GM18499 (cell line): Measurements from ENCODE around the gene AIFM3.
A peak's percentile ranks its signal among the peaks of the same experiment; 100 is the strongest.
"Not testable (repeated sequence)": the region's sequence is repeated elsewhere in the genome, so short reads cannot be mapped to it uniquely, and the experiment has no call there.

Source experiments
- ATAC-seq: cut with Tn5 transposase; IDR thresholded peaks from one replicate; pipeline ENCODE4 v1.9.1; 2021; ENCODE audit warnings: moderate number of reproducible peaks; ENCODE audit not compliant: insufficient read depth, unreplicated experiment

Gene AIFM3

DNA sequence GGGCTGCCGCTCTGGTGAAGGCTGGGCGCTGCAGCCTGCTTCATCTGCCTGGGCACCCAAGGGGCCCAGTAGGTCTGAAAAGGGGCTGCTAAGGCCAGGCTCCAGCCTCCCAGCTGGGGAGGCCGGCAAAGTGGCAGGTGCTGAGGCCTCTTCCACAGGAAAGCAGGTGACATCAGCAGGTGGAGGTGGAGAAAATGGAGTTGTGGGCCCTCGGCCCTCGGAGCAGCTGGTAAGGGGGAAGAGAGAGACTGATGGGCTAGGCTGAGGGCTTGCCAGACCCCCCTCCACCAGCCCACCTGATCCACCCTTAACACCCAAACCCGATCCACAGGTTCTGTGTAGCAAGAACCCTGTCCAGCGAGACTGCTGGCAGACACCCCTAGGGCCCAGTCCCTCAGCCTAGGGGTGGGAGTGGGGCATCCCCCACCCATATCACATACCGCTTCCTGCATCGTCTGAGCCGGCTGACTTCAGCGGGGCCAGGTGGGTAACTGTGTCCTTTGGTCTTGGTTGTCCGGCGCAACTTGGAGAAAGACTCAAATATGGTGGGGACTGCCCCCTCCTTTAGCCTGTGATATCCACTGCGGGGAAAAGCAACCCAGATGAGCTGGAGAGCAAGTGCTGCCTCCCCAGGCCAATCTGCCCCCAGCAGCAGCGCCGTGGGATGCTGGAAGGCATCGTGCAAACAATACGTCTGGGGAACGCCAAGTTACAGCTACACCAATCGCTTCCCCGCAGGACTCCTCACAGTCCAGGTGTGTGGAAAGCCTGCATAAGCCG, 33.3 kb downstream of the AIFM3 start:
- ATAC-seq = no peak

DNA sequence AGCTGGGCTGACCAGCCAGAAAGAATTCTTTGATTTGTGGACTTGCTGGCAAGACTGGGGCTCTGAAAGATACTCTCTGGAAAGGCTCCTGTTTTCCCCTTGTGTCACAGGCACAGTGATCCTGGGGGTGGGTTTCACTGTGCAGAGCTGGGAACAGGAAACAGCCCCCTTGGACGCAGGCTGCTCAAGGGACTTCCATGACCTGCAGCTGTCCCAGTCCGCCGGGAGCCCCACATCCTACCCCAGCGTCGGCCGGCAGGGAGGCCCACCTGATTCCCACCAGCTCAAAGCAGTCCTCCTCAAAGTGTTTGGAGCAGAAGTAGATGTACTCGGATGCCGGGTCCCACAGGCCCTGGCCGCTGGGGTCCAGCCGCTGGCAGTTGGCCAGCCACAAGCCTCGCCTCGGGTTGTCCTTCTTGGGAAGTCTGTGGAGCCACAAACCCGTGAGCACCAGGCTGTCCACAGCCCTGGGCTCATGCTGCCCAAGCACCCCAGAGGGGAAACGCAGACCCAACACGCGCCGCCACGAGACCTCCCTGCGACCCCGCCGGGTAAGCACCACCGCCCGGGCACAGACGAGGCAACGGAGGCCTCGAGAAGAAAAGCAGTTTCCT, 34.0 kb downstream of the AIFM3 start:
- ATAC-seq = no peak

DNA sequence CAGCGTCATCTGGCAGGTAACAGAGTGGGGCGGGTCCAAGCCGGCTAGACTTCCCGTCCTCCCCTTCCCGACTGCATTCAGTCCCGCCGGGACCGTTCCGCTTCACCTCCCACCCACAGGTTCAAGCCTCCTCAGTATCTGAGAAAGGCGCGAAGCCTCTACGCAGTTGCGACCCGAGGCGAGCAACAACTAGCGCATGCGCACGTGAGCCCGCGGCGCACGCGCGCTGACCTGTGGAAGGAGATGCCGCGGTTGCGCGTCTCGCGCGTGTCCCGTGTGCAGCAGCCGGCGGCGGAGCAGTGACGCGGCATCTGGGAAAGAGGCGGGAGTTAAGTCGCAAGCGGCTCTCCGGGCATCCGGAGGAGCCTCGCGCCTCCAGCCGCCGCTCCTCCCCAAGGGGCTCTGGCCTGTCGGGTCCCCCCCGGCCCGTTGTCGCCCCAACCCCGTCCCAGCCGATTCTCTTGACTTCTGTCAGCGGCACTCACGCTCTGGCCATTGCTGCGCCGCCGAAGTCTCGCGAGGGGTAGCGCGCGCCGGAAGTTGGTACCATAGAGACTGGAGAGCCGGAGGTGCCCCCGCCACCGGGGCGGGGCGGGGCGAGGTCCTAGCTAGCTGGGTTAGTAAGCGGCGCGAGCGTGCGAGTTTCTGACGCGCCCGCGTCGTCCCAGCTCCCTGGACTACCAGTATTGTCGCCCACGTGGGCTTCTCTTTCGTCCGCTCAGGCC, 34.7 kb downstream of the AIFM3 start, which contains the start of gene THAP7:
Gene THAP7 (minus strand): TSS at position 518 of the 725 bp plus-strand sequence. CDS start 207 bp downstream, at position 311.
- peak; percentile 51 for ATAC-seq

DNA sequence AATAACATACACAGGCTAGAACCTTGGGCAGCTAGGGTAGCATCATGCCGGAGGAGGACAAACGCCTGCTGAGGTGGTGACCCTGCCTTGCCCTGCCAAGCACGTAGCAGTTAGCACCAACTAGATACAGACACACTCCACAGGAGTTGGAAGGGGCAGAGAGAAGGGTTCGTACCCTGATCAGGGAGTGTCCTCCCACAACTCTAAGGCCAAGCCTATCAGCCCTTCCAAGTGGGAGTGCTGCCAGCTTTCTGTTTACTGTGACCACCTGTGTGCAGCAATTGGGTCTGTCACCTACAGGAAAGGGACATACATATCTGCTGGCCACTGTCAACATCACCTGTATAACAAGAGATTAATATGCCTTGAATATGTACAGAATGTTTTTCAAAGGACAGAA, 36.7 kb downstream of the AIFM3 start:
- ATAC-seq = no peak

DNA sequence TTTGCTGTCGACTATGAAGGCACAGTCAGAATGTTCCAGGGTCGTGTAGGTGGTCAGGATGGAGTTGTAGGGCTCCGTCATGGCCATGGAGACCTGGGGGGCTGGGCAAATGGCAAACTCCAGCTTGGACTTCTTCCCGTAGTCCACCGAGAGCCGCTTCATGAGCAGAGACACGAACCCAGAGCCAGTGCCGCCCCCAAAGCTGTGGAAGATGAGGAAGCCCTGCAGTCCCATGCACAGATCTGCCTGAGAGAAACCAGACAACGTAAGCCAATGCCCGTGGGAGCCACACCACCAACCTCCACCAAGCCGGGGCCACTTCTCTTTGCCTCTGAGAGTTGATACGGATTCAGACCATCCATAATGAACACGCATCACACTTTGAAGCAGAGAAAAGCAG, 42.2 kb downstream of the AIFM3 start:
- ATAC-seq = not testable (repeated sequence)

DNA sequence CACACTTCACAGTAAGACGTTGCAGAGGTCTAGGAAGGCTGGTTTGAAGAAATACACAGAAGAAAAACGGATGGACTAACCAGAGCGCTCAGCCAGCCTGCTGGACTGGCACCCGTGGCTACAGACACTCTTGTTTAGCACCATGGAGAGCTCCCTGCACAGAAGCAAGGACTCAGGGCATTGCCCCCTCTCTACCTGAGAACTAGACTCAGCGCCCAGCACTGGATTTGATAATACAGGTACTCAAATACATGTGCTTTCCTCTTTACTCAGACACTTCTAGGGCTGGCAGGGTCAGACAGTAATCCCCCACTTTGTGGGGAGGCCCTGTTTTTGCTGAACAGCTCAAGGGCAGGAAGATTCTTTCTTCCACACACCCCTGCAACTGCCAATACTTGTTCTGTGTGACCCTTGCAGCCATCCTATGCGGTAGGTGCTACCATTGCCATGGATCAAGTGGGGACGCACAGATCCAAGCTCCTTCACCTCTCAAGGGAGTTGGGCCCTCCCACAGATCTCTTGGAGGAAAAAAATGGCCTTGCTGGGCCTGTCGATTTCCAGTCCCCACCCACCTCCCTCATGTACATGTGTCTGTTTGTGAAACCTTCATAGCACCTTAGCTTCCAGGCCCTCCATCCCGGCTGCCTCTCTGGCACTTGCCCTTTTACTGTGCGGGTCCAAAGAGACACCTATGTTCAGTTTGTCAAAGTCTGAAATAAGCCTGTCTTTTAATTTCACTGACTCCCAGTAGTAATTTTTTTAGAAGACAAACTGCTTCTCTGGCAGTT, 42.8 kb downstream of the AIFM3 start:
- no peak for ATAC-seq

DNA sequence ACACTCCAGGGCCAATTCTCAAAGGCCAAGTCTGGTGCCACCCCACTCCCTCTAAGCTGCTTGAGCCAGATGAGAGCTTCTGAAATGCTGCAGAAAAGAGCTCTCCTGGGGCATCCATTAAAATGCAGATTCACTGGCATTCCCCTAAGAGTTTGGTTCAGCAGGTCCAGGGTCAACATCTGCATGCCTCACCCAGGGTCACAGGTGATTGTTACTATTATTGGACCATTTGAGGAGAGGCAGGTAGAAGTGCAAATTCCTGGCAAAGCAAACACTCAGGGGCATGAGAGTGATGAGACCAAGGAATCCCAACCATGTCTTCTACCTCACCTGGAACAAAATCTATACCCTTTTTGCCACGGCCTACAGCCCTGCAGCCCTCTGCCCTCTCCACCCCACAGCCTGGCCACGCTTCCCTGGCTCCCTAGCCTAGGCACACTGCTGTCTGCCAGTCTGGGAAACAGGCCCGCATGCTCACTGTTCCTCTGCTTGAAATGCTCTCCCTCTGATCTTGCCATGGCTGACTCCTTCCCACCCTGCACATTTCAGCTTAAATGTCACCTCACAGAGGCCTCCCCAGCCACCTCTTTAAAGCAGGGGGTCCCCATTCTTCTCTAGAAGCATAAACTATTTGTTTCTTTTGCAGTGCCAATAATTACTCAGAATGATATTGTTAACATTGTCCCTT, 43.5 kb downstream of the AIFM3 start:
- ATAC-seq = no peak

DNA sequence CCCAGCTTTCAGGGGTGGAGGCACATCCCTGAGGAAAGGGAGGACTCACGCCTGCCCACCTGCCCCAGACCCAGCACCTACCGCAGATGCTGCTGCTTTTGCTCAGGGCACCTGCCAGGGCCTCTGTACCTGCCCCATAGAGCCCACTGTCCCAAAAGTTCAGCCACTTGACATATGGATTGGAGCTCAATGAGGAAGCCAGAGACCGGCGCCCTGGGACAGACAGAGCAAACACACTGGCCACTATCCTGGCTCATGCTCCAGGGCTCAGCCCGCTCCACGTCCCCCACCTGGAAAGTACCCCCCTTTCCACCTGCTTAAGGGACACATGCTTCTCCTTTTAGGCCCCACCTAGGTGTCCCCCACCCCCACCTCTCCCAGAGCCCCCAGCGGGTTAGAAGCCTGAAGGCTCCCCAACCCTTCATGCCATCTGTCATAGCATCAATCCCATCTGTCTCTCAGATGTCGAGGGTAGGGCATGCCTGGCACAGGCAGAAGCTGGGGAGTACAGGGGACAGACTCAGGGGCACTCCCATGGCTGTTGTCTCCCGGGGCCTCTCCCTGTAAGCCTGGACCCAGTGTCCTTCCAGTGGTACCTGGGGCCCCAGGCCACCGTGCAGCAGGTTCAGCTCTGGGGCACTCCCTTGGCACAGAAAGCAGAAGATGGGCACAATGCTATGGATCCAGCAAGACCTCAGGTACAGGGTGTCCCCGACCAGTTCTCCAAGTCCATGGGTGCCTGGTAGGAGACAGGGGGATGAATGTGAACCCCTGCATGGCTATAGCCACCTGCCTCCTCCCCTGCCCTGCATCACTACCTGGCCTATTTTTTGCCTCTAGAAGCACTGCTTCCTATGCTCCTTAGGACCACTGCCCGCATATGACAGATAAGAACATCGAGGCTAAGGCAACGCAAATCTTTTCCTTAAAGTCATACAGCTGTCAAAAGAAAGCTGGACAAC, 45.7 kb downstream of the AIFM3 start:
- no peak for ATAC-seq

DNA sequence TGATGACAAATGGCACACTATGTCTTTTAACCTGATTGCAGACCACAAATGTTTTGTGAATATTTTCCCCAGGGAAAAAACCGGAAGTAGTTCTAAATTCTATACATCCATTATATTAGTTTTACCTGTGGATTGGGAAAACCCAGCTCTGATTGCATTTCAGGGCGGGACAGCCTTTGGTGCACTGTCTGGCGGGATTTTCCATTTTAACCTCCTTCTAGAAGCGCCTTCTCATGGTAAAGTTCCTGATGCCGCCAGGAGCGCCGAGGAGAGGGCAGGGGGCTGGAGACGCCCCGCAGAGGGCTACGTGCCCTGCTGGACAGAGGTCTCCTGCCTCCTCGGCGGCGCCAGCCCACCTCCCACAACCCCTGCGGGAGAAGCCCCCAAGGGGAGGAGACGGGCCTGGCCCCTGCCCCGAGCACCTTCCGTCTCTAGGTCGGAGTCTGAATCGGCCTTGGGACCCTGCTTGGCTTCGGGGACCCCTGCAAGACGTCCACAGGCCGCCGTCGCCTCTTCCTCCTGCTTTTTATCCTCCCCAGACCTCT, 46.7 kb downstream of the AIFM3 start:
- ATAC-seq = no peak

DNA sequence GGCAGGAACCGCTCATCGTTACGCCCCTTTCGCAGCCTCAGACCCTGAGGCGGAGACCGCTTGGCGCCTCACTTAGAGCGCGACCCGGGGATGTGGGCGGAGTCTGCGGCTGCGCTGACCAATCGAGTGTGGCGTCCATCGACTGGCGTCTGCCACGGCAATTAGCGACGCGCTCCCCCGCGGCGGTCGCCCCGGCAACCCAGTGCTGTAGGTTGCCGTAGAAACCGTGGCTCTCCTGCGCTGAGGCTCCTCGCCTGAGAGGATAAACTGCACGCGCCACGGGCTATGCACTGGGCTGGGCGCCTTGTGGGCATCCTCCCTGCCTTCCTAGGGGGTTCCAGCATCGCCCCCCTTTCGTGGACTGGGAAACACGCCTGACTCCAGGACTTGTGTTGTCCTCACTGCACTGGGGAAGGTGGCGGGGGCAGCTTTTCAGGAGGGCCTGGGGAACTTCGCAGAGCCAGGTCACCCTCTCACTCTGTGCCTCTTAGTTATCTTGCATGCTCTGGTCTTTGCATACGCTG, 47.2 kb downstream of the AIFM3 start:
- no peak for ATAC-seq

DNA sequence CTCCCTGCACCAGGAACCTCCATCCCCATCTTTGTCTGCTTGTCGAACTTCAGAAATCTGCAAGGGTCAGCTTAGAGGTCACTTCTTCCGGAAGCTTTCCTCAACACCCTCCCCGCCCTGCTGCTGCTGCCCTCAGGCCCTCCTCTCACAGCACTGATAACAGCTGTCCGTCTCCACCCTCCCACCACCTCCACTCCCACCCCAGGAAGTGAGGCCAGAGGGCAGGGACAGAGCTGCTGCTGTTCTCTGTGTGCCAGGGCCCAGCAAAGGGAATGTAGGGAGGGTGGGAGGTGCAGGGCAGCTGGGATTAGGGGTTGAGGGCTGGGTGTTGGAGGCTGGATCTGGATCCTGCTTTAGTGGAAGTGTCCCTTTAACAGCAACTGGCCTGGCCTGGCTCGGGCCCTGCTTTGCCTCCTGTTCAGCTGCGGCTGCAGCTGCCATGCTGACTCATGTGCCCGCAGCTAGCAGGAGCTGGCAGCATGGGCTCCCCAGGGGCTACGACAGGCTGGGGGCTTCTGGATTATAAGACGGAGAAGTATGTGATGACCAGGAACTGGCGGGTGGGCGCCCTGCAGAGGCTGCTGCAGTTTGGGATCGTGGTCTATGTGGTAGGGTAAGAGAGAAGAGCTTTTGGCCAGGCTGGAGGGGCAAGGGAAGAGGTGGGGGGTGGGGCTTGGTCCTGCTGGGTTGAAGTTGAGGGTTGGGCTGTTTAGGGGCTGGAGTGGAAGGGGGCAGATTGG, 47.8 kb downstream of the AIFM3 start, which contains the start of gene P2RX6:
Gene P2RX6 (plus strand): TSS at position 440 of the 740 bp plus-strand sequence. CDS start 10 bp downstream, at position 450.
- no peak for ATAC-seq

DNA sequence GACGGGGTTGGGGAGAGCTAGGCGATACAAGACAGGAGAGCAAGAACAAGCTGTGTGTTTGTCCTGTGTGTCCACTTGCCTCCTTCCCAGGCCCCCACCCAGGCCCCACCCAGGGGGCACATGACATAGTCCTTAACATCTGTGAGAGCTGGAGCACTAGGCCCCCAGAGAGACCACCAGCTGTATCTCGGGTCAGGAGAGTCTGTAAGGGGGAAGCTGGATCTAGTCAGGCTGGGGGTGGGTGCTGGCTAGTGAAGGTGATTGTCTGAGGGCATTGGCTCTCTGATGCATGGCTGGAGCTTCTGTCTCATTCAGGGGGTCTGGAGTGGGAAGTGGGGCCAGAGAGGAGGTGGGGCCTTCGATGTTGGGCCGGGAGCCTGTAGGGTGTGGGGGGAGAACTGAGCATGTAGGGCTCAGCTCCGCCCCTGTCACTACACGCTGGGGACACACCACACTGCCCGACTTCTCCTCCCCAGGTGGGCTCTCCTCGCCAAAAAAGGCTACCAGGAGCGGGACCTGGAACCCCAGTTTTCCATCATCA, 48.5 kb downstream of the AIFM3 start:
- no peak for ATAC-seq

DNA sequence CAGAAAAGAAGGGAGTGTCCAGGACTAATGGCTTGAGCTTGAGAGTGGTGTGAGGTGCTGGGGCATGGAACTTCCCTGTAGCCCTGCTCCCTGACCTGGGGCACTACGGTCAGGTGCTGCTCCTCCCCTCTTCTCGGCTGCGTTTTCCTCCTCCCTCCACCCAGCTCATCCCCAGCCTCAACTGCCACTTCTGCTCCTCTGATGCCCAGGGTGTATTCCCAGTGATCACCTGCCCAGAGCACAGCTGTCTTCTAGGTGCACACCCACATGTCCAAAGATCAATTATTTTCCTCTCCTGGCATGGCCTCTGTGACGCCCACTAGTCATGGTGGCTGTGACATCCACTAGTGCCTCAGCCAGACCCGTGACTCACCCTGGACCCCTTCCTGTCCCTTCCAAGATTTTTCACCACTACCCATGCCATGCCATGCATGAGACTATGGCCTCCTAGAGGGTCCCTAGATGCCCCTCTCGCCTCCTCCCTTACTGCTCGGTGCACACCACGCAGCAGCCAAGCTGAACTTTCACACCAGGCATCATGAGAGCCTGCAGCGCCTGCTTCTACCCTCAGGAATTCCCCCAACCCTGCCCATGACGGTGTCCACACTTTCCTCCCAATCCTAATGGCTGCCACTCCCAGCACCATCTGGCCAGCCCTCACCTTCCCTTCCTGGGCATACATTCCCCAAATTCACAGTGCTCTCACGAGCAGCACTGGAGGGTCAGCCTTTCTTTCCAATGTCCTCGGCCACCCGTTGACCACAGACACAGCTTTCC, 49.8 kb downstream of the AIFM3 start:
- ATAC-seq = no peak

DNA sequence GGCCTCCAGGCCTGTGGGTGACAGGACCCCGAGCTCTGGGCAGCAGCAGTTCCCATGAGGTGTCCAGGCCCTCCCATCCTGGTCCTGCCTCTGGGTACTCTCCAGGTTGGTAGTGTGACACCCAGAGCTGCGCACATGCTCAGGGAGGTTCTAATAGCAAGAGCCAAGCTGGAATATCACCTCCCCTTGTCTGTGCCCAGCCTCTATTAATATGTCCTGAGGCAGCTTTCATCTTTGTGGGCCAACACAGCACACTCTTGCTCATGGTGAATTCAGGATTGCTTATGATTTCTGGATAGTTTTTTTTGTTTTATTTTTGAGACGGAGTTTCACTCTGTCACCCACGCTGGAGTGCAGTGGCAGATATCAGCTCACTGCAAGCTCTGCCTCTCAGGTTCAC, 51.3 kb downstream of the AIFM3 start:
- ATAC-seq = no peak

DNA sequence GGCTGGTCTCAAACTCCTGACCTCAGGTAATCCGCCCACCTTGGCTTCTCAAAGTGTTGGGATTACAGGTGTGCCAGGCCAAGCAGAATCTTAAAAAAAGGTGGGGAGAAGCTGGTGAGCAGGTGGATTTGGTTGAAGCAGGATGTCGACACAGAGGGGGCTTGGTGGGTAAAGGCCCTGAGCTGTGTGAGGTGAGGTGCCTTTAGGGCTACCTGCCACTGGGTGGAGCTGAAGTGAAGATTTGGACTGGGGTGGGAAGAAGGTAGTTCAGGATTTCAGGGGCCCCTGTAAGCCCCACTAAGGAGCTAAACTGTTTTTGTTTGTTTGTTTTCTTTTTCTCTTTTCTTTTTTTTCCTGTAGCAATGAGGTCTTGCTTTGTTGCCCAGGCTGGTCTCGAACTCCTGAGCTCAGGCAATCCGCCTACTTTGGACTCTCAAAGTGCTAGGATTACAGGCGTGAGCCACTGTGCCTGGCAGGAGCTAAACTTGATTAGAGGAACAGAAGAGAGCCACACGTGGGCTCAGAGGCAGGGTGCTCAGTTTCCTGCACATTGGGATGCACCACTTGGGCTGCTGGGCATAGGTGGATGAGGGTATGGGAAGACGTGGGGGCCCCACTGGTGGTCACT, 53.9 kb downstream of the AIFM3 start:
- no peak for ATAC-seq

DNA sequence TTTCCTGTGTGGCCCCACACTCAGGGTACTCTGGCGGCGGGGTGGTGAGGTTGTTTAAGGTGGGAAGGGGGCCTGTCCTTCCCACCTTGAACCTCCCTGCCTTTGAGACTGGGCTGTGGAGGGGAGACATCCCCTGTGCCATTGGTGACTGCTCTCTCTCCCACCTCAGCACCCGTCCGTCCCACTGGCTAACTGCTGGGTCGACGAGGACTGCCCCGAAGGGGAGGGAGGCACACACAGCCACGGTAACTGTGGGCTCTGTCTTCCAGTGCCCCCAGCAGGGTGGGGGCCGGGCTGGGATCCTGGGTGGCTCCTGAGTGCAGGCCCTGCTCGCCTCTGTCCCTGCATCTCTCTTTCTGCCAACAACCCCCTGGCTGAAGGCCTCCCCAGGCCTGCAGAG, 55.5 kb downstream of the AIFM3 start:
- no peak for ATAC-seq
